OCI-LY1 (cell line): ENCODE data around the gene E2F1.

Experiments used
- H2AFZ ChIP-seq: fragments of 200-600 bp; sonication (generic), shearing (Covaris generic); 2 replicates; pipeline ENCODE4 v1.6.0; 2014; ENCODE audit warnings: antibody characterized with exemption, mild to moderate bottlenecking, low read length
- H3F3A ChIP-seq: fragments of 200-600 bp; sonication (generic), shearing (Covaris generic); 2 replicates; pipeline ENCODE4 v1.6.0; 2014; ENCODE audit warnings: mild to moderate bottlenecking, antibody characterized with exemption, low read length, moderate library complexity; ENCODE audit not compliant: insufficient read depth
- H3K27ac ChIP-seq: fragments of 200-600 bp; sonication (generic); 2 replicates; pipeline ENCODE4 v1.5.1; 2014; ENCODE audit warnings: low read length, mixed run types, mild to moderate bottlenecking, low read depth; ENCODE audit not compliant: poor library complexity, severe bottlenecking
- H3K27me3 ChIP-seq: fragments of 200-600 bp; sonication (generic); 2 replicates; pipeline ENCODE4 v1.6.0; 2014; ENCODE audit warnings: antibody characterized with exemption, mild to moderate bottlenecking, low read length, moderate library complexity; ENCODE audit not compliant: insufficient read depth
- H3K36me3 ChIP-seq: fragments of 200-600 bp; sonication (generic); 2 replicates; pipeline ENCODE4 v1.6.1; 2014; ENCODE audit warnings: mild to moderate bottlenecking, antibody characterized with exemption, low read length, moderate library complexity, mixed read lengths; ENCODE audit not compliant: insufficient read depth
- H3K4me1 ChIP-seq: fragments of 200-600 bp; sonication (generic); 2 replicates; pipeline ENCODE4 v1.5.1; 2014; ENCODE audit warnings: mild to moderate bottlenecking, low read length, moderate library complexity; ENCODE audit not compliant: insufficient read depth, severe bottlenecking
- H3K4me2 ChIP-seq: fragments of 200-600 bp; sonication (generic), shearing (Covaris generic); 2 replicates; pipeline ENCODE4 v1.6.1; 2014; ENCODE audit warnings: low read length
- H3K4me3 ChIP-seq: fragments of 200-600 bp; sonication (generic); 2 replicates; pipeline ENCODE4 v1.5.1; 2014; ENCODE audit warnings: low read length, low read depth, mild to moderate bottlenecking, mixed read lengths; ENCODE audit not compliant: poor library complexity, severe bottlenecking
- H3K79me2 ChIP-seq: fragments of 200-600 bp; shearing (Covaris generic); 2 replicates; pipeline ENCODE4 v1.6.1; 2016; ENCODE audit warnings: mixed run types, low read length, mixed read lengths; ENCODE audit not compliant: insufficient read depth
- H3K9ac ChIP-seq: fragments of 200-600 bp; sonication (generic), shearing (Covaris generic); 2 replicates; pipeline ENCODE4 v1.6.1; 2014; ENCODE audit warnings: mild to moderate bottlenecking, low read length, mixed read lengths
- H3K9me2 ChIP-seq: fragments of 200-600 bp; sonication (generic), shearing (Covaris generic); 2 replicates; pipeline ENCODE4 v1.6.1; 2014; ENCODE audit warnings: low read depth, mild to moderate bottlenecking, low read length, mixed read lengths
- H3K9me3 ChIP-seq: fragments of 200-600 bp; shearing (Covaris generic); 2 replicates; pipeline ENCODE4 v1.6.1; 2014; ENCODE audit warnings: low read length, mixed read lengths
- H4K20me1 ChIP-seq: fragments of 200-600 bp; sonication (generic), shearing (Covaris generic); 2 replicates; pipeline ENCODE4 v1.6.0; 2016; ENCODE audit warnings: mild to moderate bottlenecking, low read length; ENCODE audit not compliant: insufficient read depth
- CTCF ChIP-seq: fragments of 200-600 bp; sonication (generic), shearing (Covaris generic); IDR thresholded peaks from 2 replicates; pipeline ENCODE4 v1.5.1; 2017; ENCODE audit warnings: mild to moderate bottlenecking, antibody characterized with exemption, low read length, moderate library complexity, mixed read lengths
- EZH2 ChIP-seq: fragments of 200-600 bp; sonication (generic), shearing (Covaris generic); IDR thresholded peaks from 2 replicates; pipeline ENCODE4 v1.8.0; 2017; ENCODE audit warnings: borderline replicate concordance, mixed run types, mild to moderate bottlenecking, antibody characterized with exemption, low read length, moderate library complexity, mixed read lengths

Gene E2F1

GRCh38 chr20:33713865-33714367 is 27.7 kb upstream of the E2F1 start:
- Histone ChIP-seq H3K79me2 (peaks cover 5% of the 10 kb centered on the region), H3K27me3 (no peaks in the 10 kb centered on the region), H3K4me2 (no peak overlapping the region), H3K4me1 (peaks cover 5% of the 10 kb centered on the region), H3K9me2 (no peaks in the 10 kb centered on the region), H3K36me3 (peaks cover 43% of the 10 kb centered on the region), H3K9me3 (no peaks in the 10 kb centered on the region), H4K20me1 (no peaks in the 10 kb centered on the region), H3F3A (no peaks in the 10 kb centered on the region), H3K9ac (no peak overlapping the region), H2AFZ (no peak overlapping the region), H3K4me3 (no peak overlapping the region), H3K27ac (no peak overlapping the region)
- no peak for TF ChIP-seq CTCF
- TF ChIP-seq EZH2 = no peak

- H3K4me1 ChIP-seq = no peaks in the 10 kb centered on the region
- no peaks in the 10 kb centered on the region for H3F3A ChIP-seq
- no peaks in the 10 kb centered on the region for H3K9me3 ChIP-seq
- H3K9ac ChIP-seq = no peak overlapping the region
- no peaks in the 10 kb centered on the region for H3K79me2 ChIP-seq
- no peak overlapping the region for H3K27ac ChIP-seq
- no peaks in the 10 kb centered on the region for H3K9me2 ChIP-seq
- no peak overlapping the region for H3K4me3 ChIP-seq
- peaks cover 60% of the 10 kb centered on the region for H3K36me3 ChIP-seq
- no peaks in the 10 kb centered on the region for H3K27me3 ChIP-seq
- no peak overlapping the region for H3K4me2 ChIP-seq
- TF ChIP-seq CTCF = no peak
- TF ChIP-seq EZH2 = no peak
- H4K20me1 ChIP-seq = no peaks in the 10 kb centered on the region
- H2AFZ ChIP-seq = no peak overlapping the region
Observed at GRCh38 chr20:33711446-33711738, 25.2 kb upstream of the E2F1 start.

- H3K4me2 ChIP-seq = no peak overlapping the region
- no peaks in the 10 kb centered on the region for H3K27me3 ChIP-seq
- no peaks in the 10 kb centered on the region for H3K9me3 ChIP-seq
- H3F3A ChIP-seq = no peaks in the 10 kb centered on the region
- no peaks in the 10 kb centered on the region for H4K20me1 ChIP-seq
- H2AFZ ChIP-seq = no peak overlapping the region
- H3K27ac ChIP-seq = no peak overlapping the region
- H3K9ac ChIP-seq = no peak overlapping the region
- H3K36me3 ChIP-seq = peaks cover 64% of the 10 kb centered on the region
- no peaks in the 10 kb centered on the region for H3K4me1 ChIP-seq
- no peaks in the 10 kb centered on the region for H3K79me2 ChIP-seq
- H3K9me2 ChIP-seq = no peaks in the 10 kb centered on the region
- H3K4me3 ChIP-seq = no peak overlapping the region
- TF ChIP-seq CTCF (no peak), EZH2 (no peak)
Observed at GRCh38 chr20:33710681-33711445, 24.7 kb upstream of the E2F1 start.
